DMS53 treated with DMSO at 0.1 percent for 48 hours (cell line): Measurements from ENCODE around the gene GNB3.

ENCODE experiments used
- DNase-seq: peaks from one replicate; lab custom pipeline; 2025; ENCODE audit not compliant: unreplicated experiment; lab: John Stamatoyannopoulos, UW

Gene GNB3

DNA sequence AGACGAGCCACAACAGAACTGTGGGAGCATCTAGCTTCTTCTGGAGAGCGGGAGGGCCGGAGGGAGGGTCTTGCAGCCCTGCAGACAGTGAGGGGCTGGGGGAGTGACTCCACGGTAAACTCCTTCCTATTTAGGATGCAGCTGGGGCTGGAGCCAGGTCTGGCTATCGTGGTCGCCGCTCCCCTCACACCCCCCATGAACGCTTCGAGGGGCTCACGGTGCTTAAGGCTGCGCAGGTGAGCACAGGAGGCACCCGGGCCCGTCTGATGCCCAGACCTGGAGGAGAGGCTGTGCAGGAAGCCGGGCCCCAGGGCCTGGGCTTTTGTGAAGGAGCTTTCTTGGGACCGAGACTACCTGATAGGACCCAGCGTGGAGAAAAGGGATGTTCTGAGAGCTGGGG is 3.9 kb upstream of the GNB3 start:
- no peak for DNase-seq

DNA sequence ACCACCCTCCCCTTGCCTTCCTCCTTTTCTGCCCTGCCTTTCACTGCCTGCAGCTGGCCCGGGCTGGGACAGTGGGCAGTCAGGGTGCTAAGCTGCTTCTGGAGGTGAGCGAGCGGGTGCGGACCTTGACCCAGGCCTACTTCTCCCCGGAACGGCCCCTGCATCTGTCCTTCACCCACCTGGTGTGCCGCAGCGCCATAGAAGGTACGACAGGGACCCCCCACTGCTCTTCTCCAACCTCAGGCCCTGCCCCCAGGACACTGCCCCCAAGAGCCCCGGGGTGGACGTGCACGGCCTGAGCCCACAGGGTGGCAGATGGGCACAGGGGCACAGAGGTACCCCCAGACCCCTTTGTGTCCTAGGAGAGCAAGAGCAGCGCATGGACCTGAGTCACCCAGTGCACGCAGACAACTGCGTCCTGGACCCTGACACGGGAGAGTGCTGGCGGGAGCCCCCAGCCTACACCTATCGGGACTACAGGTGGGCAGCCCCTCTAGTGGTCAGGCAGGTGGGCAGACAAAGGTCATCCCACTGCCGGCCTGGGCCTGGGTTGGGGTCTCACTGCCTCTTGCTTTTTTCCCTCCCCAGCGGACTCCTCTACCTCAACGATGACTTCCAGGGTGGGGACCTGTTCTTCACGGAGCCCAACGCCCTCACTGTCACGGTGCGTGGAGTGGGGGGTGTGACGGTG is 3.2 kb upstream of the GNB3 start:
- no peak for DNase-seq

DNA sequence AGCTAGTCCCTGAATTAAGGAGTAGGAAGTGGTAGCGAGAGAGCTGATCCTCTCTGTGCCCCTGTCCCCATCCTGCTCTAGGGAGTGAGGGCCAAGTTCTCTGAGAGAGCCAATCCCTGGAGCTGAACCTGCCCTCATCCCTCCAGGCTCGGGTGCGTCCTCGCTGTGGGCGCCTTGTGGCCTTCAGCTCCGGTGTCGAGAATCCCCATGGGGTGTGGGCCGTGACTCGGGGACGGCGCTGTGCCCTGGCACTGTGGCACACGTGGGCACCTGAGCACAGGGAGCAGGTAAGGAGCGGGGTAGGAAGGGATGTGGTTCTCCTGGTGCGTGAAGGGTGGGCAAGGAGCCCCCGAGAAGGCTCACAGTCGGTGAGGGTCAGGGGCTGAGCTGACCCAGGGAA is 1.9 kb upstream of the GNB3 start:
- DNase-seq, result no peak

DNA sequence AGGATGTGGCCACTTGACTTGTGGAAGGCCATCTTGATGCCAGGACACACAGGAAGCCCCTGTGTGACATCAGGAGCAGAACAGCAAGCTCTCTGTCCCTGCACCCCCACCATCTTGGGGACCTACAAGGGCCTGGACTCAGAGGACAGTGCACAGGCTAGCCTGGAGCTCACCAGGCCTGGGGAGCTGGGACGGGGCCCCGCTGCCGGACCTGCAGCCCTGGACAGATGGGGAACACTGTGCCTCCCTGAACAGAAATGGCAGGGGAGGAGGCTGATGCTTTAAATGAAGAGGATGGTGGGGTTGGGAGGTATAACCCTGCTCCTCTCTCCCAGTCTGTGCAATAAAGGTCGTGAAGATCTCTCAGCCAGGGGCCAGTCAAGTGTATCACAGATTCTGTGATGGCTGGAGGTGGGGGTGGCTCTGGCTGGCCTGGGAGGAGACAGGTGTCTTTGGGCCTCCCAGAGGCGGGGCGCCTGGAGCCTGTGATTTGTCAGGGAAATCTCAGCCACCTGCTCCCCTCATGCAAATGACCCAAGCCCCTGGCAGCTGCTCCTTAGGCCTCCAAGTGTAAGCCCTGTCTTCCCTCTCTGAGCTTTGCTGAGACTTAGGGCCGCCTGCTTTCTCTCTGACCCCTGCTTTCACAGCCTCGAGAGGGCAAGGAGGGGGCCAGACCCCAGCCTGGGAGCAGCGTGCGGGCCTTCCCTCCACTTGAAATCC is 1.1 kb upstream of the GNB3 start:
- DNase-seq, result peak; percentile 78

DNA sequence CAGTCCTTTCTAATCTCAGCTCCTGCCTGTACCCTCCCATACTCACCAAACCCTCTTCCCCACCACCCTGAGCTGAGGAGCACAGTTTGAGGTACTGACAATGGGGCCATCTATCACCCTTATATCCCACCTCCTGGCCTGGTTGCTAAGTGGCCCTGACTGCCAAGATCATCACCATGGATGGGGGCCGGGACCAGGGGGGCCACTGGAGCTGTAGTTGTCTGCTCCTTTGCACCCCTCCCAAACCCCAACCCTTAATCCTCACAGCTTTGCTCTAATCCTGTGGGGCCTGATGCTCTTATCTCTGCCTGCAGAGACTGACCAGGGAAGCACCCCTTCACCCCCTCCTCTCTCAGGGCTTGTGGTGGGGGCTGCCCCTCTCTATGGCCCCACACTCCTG is 395 bp upstream of the GNB3 start:
- DNase-seq, result no peak

DNA sequence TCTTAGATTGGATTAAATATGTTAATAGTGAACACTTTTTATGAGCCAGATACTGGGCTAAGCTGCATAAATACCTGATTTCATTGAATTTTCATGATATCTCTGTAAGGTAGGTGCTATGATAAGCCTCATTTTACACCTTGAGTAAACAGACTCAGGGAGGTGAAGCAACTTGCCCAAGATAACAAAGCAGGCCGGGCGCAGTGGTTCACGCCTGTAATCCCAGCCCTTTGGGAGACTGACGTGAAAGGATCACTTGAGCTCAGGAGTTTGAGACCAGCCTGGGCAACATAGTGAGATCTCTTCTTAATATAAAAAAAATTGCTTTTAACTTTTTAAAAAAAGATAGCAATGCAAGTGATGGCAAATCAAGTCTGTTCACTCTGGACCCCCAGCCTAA is 1.4 kb downstream of the GNB3 start:
- DNase-seq, result no peak

DNA sequence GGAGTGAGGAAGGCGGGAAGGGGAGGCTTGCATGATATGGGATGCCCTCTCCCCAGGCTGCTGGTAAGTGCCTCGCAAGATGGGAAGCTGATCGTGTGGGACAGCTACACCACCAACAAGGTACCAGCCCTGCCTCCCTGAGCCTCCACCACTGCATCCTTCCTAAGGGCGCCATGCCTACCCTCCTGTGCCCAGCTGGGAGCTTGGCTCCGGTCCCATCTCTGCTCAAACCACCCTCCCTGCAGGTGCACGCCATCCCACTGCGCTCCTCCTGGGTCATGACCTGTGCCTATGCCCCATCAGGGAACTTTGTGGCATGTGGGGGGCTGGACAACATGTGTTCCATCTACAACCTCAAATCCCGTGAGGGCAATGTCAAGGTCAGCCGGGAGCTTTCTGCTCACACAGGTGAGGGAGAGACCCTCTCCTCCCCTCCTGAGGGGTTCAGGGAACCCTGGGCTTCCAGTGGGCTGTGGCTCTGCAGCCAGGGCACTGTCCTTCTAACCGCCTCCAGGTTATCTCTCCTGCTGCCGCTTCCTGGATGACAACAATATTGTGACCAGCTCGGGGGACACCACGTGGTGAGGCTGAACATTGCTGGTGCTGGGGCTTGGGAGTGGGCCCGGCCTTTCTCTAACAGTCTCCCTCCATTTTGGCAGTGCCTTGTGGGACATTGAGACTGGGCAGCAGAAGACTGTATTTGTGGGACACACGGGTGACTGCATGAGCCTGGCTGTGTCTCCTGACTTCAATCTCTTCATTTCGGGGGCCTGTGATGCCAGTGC is 2.6 kb downstream of the GNB3 start:
- DNase-seq, result no peak

DNA sequence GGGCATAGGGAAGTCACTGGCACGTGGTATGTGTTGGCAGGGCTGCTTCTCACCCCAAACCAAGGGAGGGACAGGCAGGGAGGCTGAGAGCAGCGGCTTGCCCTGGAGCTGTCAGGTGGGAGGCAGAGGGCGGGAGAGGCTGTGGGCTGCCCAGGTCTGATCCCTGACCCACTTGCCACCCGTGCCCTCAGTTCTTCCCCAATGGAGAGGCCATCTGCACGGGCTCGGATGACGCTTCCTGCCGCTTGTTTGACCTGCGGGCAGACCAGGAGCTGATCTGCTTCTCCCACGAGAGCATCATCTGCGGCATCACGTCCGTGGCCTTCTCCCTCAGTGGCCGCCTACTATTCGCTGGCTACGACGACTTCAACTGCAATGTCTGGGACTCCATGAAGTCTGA is 4.7 kb downstream of the GNB3 start:
- DNase-seq, result no peak

DNA sequence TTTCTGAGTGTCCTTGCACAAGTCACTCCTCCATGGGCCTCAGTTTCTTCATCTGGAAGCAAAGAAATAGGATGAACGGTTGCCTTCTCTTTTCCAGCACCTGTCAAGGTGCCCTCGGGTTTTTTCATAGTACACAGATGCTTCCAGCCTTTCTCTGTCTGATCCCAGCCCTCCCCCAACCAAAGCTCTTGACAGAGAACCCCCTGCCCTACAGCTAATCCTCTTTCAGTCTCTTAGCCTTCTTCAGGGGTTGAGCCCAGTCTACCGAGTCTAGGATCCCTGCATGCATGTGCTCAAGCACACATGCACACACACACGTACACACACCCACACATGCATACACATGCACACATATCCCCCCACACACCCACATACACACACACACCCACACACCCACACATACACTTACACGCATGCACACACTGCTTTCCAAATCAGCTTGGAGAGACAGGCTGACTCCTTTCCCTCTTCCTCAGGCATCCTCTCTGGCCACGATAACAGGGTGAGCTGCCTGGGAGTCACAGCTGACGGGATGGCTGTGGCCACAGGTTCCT is 5.7 kb downstream of the GNB3 start:
- no peak for DNase-seq

DNA sequence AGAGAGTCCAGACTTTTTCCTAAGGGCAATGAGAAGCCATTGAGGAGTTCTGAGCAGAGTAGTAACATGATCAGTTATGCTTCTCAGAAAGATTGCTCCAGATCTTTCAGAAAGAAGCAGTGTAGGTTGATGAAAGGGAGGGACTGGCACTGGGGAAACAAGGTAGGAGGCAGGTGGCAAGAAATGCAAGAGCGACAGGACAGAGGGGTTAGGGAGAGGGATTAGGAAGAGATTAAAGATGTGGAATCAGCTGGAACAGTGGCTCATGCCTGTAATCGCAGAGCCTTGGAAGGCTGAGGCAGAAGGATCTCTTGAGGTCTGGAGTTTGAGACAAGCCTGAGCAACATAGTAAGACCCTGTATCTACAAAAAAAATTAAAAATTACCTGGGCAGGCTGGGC is 7.0 kb downstream of the GNB3 start:
- DNase-seq, result no peak

DNA sequence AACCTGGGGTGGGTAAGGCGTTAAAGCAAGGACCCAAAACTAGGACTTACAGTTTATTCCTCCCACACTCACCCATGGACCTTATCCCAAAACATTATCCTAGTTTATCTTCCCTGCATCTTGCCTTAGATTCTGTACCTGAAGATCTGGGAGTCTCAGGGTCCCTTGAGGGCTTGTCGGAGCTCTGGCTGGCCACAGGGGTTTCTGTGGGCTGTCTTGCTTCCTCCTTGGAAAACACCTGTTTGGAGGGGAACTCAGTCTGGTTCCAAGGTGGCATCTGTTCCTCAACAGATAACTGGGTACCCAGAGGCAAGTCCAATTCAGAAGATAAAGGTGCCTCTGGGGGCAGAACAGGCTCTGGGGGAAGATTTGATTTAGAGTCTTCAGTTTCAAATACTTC is 8.7 kb downstream of the GNB3 start:
- no peak for DNase-seq

DNA sequence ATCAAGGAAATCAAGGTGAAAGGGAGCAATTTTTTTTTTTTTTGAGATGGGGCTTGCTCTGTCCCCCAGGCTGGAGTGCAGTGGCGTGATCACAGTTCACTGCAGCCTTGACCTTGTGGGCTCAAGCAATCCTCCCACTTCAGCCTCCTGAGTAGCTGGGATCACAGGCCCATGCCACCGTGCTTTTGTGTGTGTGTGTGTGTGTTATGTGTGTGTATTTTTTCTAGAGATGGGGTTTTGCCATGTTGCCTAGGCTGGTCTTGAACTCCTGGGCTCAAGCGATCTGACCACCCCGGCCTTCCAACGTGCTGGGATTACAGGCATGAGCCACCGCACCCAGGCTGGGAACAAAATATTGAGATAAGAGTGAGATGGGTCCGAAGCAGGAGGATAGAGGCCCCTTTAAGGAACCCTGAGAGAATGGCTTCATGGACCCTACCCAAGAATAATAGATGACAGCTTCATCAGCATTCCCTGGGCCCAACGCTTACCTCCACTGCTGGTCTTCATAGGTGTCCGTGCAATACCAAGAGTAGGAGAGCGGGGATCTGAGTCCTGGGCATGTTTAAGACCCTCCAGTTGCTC is 9.3 kb downstream of the GNB3 start:
- no peak for DNase-seq

DNA sequence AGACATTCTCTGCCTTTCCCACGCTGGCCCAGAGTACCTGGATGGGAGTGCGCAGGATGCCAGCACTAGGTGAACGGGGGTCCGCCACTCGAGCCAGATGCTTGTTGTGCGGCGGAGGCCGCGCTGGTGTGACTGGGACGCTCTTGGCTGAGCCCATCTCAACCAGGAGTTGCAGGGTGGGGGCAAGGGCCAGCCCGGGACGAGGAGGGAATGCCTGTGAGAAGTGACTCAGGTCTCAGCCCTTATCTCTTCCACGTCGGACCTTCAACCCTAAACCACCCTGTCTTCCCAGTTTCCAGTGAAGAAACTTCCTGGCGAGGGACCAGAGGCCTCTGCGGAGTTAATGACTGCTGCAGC is 10.0 kb downstream of the GNB3 start:
- no peak for DNase-seq

DNA sequence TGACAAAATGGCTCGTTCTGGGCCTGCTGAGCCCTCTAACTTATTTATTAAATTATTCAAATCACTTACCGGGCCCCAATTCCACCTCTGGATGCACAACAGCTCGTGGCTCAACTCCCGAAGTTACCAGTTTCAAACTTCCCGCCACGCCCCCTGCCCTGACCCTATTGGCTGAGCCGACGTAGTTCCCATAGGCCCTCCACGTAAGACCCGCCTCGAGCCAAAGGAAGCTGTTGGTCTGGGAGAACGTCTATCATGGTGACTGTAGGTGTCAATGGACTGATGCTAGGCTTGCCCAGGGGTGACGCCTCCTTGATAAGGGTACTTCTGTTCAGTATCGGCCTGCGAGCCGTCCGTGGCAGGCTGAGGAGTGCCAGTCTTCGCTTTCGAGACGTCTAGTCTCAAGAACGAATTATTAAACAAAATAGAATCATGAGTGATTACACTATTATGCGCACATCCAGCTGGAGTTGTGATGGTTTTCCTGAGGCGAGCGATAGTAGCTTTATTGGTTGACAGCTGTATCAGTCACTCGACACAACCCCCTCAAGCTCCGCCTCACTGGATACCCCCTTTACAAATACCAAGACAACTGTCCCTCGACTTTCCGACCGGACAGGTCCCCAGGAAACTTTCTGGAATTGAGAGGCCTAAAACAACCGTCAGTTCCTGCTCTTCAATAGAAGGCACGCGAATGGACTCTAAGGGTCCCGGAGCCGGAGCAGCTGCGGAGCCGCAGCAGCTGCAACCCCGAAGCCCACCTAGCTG is 10.6 kb downstream of the GNB3 start, which contains the start of gene CDCA3:
CDCA3 (minus strand) TSS at position 134 of the 768 bp plus-strand sequence. CDS start 334 bp downstream, outside the sequence.
- DNase-seq, result peak; percentile 100

DNA sequence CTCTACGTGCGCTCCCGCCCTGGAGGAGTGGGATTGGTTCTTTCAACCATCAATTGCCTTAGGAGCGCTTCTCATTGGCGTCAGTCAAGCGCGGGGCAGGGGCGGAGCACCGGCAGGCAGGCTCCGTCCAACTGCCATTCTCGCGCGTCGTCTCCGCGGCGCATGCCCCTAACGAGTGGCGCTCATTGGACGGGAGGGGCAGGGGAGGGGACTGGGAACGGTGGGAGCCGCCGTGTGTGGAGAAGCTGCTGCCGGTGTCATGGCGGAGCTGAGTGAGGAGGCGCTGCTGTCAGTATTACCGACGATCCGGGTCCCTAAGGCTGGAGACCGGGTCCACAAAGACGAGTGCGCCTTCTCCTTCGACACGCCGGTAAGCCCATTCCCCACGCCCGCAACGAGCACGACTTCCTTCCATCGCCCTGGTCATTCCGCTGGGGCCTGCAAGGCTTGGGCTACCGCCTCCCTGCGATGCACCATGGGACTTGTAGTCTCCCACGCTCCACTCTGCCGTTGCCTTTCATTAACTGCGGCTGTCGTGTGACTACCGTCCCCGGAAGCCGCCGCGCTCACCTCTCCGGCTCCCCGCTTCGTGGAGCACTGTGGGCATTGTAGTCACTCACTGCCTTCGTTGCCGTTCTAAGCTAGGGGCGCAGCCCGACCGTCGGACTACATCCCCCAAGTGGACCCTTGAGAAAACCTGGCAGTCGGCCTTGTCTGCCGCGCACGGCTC is 11.4 kb downstream of the GNB3 start, which contains the start of gene USP5:
USP5 (plus strand) TSS at position 230 of the 730 bp plus-strand sequence; CDS start at position 260, 30 bp downstream.
- peak; percentile 100 for DNase-seq

DNA sequence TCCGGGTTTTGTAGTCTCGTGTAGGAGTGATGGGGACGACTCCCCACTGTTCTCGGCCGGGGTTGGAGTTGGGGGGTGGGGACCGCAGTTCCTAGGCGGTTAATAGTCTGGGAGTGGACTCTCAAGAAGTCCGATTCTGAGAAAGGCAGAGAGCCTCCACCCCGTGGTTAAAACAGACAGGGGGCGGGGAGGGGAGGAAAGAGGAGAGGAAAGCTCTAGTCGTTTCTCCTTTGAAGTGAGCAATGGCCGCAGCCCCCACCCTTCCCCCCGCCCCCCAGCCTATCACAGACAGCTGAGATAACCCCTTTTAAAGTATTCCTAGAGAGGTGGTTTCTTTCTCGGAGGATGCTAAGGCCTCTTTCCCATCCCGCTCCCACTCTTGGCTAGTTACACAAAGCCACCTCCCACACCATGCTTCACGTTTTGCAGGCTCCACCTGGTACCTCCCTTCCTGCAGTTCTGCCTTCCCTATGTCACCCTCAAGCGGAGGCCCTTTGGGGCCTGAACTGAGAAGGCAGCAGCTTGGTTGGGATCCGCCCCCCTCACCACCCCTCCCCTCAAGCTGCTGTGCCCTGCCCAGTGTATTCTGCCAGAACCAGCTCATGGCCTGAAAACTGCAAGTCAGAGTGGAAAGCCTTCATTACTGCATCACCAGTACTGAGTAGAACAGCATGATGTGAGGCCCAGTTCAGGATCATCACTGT is 12.1 kb downstream of the GNB3 start:
- peak; percentile 52 for DNase-seq

DNA sequence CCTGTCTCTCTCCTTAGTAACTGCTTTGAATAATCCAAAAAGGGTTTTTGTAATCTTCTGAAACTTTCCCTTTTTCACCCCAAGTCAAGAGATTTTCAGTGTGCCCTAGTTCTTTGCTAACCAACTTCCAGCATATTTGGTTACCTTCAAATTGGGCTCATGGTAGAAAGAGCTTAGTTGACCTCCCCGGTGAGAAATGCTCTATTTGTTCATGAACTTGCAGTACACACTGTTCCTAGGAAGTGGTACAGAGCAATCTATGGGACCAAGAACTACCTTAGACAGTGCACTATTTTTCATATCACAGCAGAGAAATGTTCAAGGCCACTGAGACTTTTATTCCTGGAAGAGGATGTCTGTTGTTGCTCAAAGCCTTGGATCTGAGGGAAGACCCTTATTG is 12.9 kb downstream of the GNB3 start:
- no peak for DNase-seq

DNA sequence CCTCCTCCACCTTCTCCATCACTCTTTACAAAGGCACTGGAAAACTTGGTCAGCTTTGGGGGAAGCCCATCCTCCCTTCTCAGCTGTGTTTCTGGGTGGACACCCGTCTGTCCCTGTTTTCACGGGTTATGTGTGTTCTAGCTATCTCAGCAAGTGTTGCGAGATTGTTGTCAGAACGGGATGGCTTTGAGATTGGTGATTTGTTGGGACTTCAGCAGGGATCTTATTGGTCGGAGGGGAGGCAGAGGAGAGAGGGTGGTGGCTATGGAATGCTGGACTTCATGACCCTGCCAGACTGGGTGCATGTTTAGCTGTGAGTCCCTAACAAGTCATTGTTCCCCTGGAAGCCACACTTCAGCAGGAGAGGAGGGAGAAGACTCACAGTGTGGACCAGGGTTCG is 13.3 kb downstream of the GNB3 start:
- DNase-seq, result no peak

DNA sequence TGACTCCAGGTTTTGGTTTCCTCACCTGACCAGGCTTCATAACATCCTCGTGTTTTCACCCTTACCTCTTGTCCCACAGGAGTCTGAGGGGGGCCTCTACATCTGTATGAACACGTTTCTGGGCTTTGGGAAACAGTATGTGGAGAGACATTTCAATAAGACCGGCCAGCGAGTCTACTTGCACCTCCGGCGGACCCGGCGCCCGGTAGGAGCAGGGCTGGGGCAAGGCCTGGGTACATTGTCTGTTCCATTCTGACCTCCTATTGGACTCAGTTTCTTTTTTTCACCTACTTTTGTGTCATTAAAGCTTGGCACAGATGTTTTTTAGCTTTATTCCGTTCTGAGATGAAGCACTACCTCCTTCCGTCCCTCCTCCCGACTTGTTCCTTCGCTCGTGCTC is 14.6 kb downstream of the GNB3 start:
- DNase-seq, result no peak
